ENCODE data around the gene SAMD14. TPM values are rescaled to one million over a fixed set of nuclear protein-coding genes. Genes with fewer than 3 reads are reported as not detected.
A peak's percentile ranks its signal among the peaks of the same experiment; 100 is the strongest.

The SAMD14 gene
- total and polyA plus RNA-seq, 2 of the 4 experiments (the other 2 are of a cell fraction) = 1.4 to 6.2 TPM

DNA sequence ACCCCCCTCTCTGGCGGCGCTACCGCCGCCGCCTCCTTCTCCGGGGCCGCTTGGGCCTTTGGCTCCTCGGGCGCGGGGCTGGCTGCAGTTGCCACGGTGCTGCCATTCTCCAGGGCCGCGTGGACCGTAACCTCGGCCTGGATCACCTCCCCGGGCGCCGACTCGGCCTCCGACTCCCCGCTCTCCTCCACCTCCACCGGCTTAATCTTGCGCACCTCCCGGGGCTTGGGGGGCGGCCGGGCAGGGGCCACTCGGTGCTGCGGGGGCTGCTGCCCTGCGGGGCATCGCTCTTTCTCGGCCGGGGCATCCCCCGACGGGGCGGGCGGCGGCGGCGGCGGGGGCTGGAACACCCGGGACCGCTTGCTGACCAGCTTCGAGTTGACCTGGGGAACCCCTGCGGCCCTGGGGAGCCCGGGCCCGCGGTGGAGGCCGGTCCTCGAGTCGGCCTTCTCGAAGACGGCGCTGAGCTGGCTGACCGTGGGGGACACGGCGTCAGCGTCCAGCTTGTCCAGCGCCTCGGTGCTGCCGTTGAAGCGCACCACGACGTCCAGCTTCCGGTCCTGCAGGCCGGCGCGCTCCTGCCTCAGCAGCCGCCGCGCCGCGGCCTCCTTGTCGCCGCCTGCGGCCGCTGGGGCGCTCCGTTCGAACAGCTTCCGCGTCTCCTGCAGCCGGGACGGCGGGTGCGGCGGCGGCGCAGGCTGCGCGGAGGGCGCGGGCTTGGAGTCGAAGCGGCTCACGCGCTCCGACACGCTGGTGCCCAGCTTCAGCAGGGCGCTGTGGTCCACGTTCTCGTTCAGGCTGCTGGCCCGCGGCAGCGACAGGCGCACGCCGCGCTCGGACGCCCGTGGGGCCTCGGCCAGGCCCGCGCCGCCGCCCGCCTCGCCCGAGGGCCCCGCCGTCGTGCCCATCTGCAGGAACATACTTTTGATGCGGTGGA, 19.7 kb upstream of the SAMD14 start:
- Histone ChIP-seq H3K79me1 (ENCODE audit: low read depth in 1 of 2, low read length in 2 of 2) (peaks cover 7 to 64% of the 10 kb centered on the region in 2 experiments; a peak in 3 of 4 replicates), H3K9ac (ENCODE audit: low read depth, low read length) (peak overlapping the region; percentile 92), H2AK5ac (ENCODE audit: low read depth, low read length) (peak overlapping the region; percentile 94), H3K4me2 (ENCODE audit: low read depth, low read length) (peak overlapping the region; percentile 89), H4K20me1 (ENCODE audit: insufficient read depth, low read length) (peaks cover 45% of the 10 kb centered on the region), H4K5ac (ENCODE audit: low read depth, low read length) (0 out of 2 replicates have a peak overlapping the region, but pooled peaks have one; percentile 45), H4K8ac (ENCODE audit: low read depth in 2 of 2, low read length in 2 of 2) (peak overlapping the region in 1 of 2 experiments; percentile 57; a peak in 1 of 4 replicates), H3K4me3 (ENCODE audit: insufficient read depth, low read depth, low read length) (peak overlapping the region; percentile 86), H3K9me1 (ENCODE audit: insufficient read depth, low read length) (peaks cover 4% of the 10 kb centered on the region; the same call in 1 of the 2 replicates), H2BK15ac (ENCODE audit: low read depth, low read length) (no peak overlapping the region), H3K4ac (ENCODE audit: low read depth, low read length) (peak overlapping the region; percentile 92), H3K27me3 (ENCODE audit: control insufficient read depth, insufficient read depth, low read length) (no peaks in the 10 kb centered on the region), H3K36me3 (ENCODE audit: control insufficient read depth, insufficient read depth, low read length) (peaks cover 7% of the 10 kb centered on the region), H2AFZ (replicated peaks; ENCODE audit: low read length, poor library complexity) (peak overlapping the region; percentile 84), H4K91ac (ENCODE audit: insufficient read depth, low read depth, low read length) (peak overlapping the region; percentile 70), H3K27ac (ENCODE audit: insufficient read depth, low read length) (peak overlapping the region; percentile 88), H2AK9ac (replicated peaks; ENCODE audit: low read depth, low read length, poor library complexity) (peak overlapping the region; percentile 96), H2BK5ac (ENCODE audit: low read depth, low read length, poor library complexity, severe bottlenecking) (peak overlapping the region; percentile 81), H3K4me1 (ENCODE audit: control insufficient read depth, insufficient read depth, low read length) (peaks cover 27% of the 10 kb centered on the region), H3K9me3 (ENCODE audit: control insufficient read depth, insufficient read depth, low read length) (no peaks in the 10 kb centered on the region), H2BK20ac (ENCODE audit: low read depth, low read length) (no peak overlapping the region), H3K56ac (ENCODE audit: extremely low read depth, insufficient read depth, low read length) (peak overlapping the region; percentile 69; the same call in 1 of the 2 replicates), H2BK120ac (ENCODE audit: low read depth, low read length) (0 out of 2 replicates have a peak overlapping the region, but pooled peaks have one; percentile 66), H3K18ac (ENCODE audit: low read depth, low read length) (no peak overlapping the region; the same call in 1 of the 2 replicates), H3K14ac (replicated peaks; ENCODE audit: low read depth, low read length) (peak overlapping the region; percentile 90), H3K23ac (ENCODE audit: low read depth, low read length) (peak overlapping the region; percentile 76)
- WGBS, 2 experiments (ENCODE audit: extremely low coverage in 2 of 2, insufficient read length in 1 of 2) = 0% methylated on average over 55 of the region's 123 CpGs; no CpG with 5 or more reads in 1 of the 2 experiments
- no TSS peak for BruUV-seq (replicated peaks)
- dilution Hi-C loops (cut with HindIII; ENCODE audit: low sequenced_read_pairs, unreplicated experiment) (no loop called here), in situ Hi-C loops (cut with MboI; ENCODE audit: low sequenced_read_pairs) (no loop called here), intact Hi-C loops (cut with micrococcal nuclease) (loop anchor here (2.0 kb wide), 1 partner anchor 55 kb away; the partner anchor contains the start of gene PDK2)
- DNase-seq (peak; percentile 48), ATAC-seq (ENCODE audit: low read depth) (no peak)
- ChIA-PET POLR2A (ENCODE audit: unreplicated experiment) (no interaction called here), CTCF (interaction anchor here (0.8 to 1.6 kb wide), 2 partner anchors 11 to 12 kb away, joined by 3 to 5 read pairs; no protein-coding TSS in a partner anchor)
- TF ChIP-seq MAFK (IDR thresholded peaks at IDR 0.05; ENCODE audit: low read depth, low read length) = no peak
- TF ChIP-seq MXI1 (IDR thresholded peaks at IDR 0.05; ENCODE audit: borderline replicate concordance, low read depth, low read length) = peak; percentile 61; the same call in 1 of the 2 replicates
- TF ChIP-seq FOS (IDR thresholded peaks at IDR 0.05; ENCODE audit: low read depth, low read length) = no peak
- no peak for TF ChIP-seq BHLHE40 (IDR thresholded peaks at IDR 0.05; ENCODE audit: low read depth, low read length)
- no peak for TF ChIP-seq RAD21 (IDR thresholded peaks at IDR 0.05; ENCODE audit: low read length)
- TF ChIP-seq POLR2A (IDR thresholded peaks at IDR 0.05; ENCODE audit: low read depth, low read length) = no peak
- no peak for TF ChIP-seq CHD1 (IDR thresholded peaks at IDR 0.05; ENCODE audit: low read depth, low read length)
